SK-N-SH (cell line): ENCODE results near the gene BTRC. TPM values are rescaled to one million over a fixed set of nuclear protein-coding genes. Genes with fewer than 3 reads are reported as not detected.
A peak's percentile ranks its signal among the peaks of the same experiment; 100 is the strongest.

ENCODE experiments used
- CTCF ChIA-PET: fragments of 300-600, 350-600 bp; formaldehyde crosslinking; extraction: SDS; loops from one replicate; lab custom pipeline; 2021; lab: Yijun Ruan, JAX
- POLR2A ChIA-PET: fragments of 350-600 bp; sonication (Branson Sonifier 250); formaldehyde crosslinking; extraction: SDS; loops from one replicate; lab custom pipeline; 2020; ENCODE audit warnings: antibody characterized with exemption, inconsistent platforms; lab: Yijun Ruan, JAX
- DNase-seq: peaks from one replicate; pipeline ENCODE4 v3.0.0; 2012
- H2AFZ ChIP-seq: fragments of 200-600 bp; sonication (generic); 2 replicates; pipeline ENCODE4 v1.8.1; 2016; ENCODE audit warnings: antibody characterized with exemption, mild to moderate bottlenecking, low read depth
- H3F3A ChIP-seq: fragments of 200-600 bp; sonication (generic); replicated peaks from 2 replicates; pipeline ENCODE3; 2016; ENCODE audit warnings: antibody characterized with exemption, mild to moderate bottlenecking; ENCODE audit not compliant: insufficient read depth
- H3K27ac ChIP-seq, 2 experiments: fragments of 200-500 bp in 1 of 2; fragments of 200-600 bp in 1 of 2; sonication (Bioruptor generic) in 1 of 2; sonication (generic), shearing (Covaris generic) in 1 of 2; 2 replicates each; pipeline versions ENCODE4 v1.5.1 to v1.6.1; 2014 to 2016; ENCODE audit warnings: low read depth in 2 of 2, inconsistent platforms in 1 of 2, low read length in 1 of 2, mild to moderate bottlenecking in 1 of 2, mixed read lengths in 1 of 2
- H3K27me3 ChIP-seq: fragments of 200-600 bp; sonication (generic), shearing (Covaris generic); 2 replicates; pipeline ENCODE4 v1.6.1; 2016; ENCODE audit warnings: mixed run types; ENCODE audit not compliant: insufficient read depth
- H3K36me3 ChIP-seq, 2 experiments: fragments of 200-500 bp in 1 of 2; fragments of 200-600 bp in 1 of 2; sonication (Bioruptor generic) in 1 of 2; sonication (generic) in 1 of 2; replicated peaks in 1 of 2; 2 replicates each; pipeline versions ENCODE3 to v1.5.1; 2014 to 2016; ENCODE audit warnings: low read length in 1 of 2, mild to moderate bottlenecking in 1 of 2; ENCODE audit not compliant: insufficient read depth in 2 of 2, control insufficient read depth in 1 of 2
- H3K4me1 ChIP-seq, 2 experiments: fragments of 200-500 bp in 1 of 2; fragments of 200-600 bp in 1 of 2; sonication (Bioruptor generic) in 1 of 2; sonication (generic), shearing (Covaris generic) in 1 of 2; 2 replicates each; pipeline versions ENCODE4 v1.5.1 to v1.6.1; 2014 to 2016; ENCODE audit warnings: low read depth in 1 of 2, low read length in 1 of 2, mixed run types in 1 of 2; ENCODE audit not compliant: insufficient read depth in 2 of 2, control insufficient read depth in 1 of 2
- H3K4me2 ChIP-seq: fragments of 200-600 bp; sonication (generic), shearing (Covaris generic); 2 replicates; pipeline ENCODE4 v1.6.1; 2017; ENCODE audit warnings: mixed run types
- H3K4me3 ChIP-seq, 2 experiments: fragments of 200-500 bp in 1 of 2; fragments of 200-600 bp in 1 of 2; sonication (Bioruptor generic) in 1 of 2; sonication (generic), shearing (Covaris generic) in 1 of 2; 2 replicates each; pipeline versions ENCODE4 v1.5.1 to v1.8.1; 2014 to 2016; ENCODE audit warnings: low read depth in 2 of 2, inconsistent platforms in 1 of 2, low read length in 1 of 2, mild to moderate bottlenecking in 1 of 2, mixed read lengths in 1 of 2, moderate library complexity in 1 of 2
- H3K79me2 ChIP-seq: fragments of 200-600 bp; sonication (generic); 2 replicates; pipeline ENCODE4 v1.8.1; 2017; ENCODE audit warnings: mild to moderate bottlenecking; ENCODE audit not compliant: insufficient read depth
- H3K9ac ChIP-seq: fragments of 200-600 bp; sonication (generic); 2 replicates; pipeline ENCODE4 v1.6.1; 2017; ENCODE audit warnings: mixed run types
- H3K9me2 ChIP-seq: fragments of 200-600 bp; sonication (generic); 2 replicates; pipeline ENCODE4 v1.6.1; 2017; ENCODE audit warnings: mixed run types
- H3K9me3 ChIP-seq: fragments of 200-600 bp; sonication (generic); 2 replicates; pipeline ENCODE4 v1.6.1; 2017; ENCODE audit warnings: mixed run types, mild to moderate bottlenecking, moderate library complexity
- H4K20me1 ChIP-seq: fragments of 200-600 bp; sonication (generic); 2 replicates; pipeline ENCODE4 v1.6.1; 2017; ENCODE audit warnings: mild to moderate bottlenecking, mixed run types; ENCODE audit not compliant: insufficient read depth
- CTCF ChIP-seq: fragments of 200-600 bp; sonication (generic); IDR thresholded peaks from 2 replicates; pipeline ENCODE4 v1.6.1; 2017; ENCODE audit warnings: antibody characterized with exemption, mild to moderate bottlenecking, moderate library complexity
- EP300 ChIP-seq, 2 experiments: IDR thresholded peaks; 2 replicates each; pipeline versions ENCODE4 v1.4.0 to v1.6.1; 2012; ENCODE audit warnings: borderline replicate concordance in 1 of 2, low read depth in 1 of 2, low read length in 1 of 2
- FOSL2 ChIP-seq: IDR thresholded peaks from 2 replicates; pipeline ENCODE4 v1.4.0; 2012; ENCODE audit warnings: low read depth, mild to moderate bottlenecking, moderate library complexity, borderline replicate concordance
- GATA2 ChIP-seq: sonication (generic); formaldehyde crosslinking; IDR thresholded peaks from 2 replicates; pipeline ENCODE4 v1.5.0; 2020; ENCODE audit warnings: mild to moderate bottlenecking, missing genetic modification reagents
- JUND ChIP-seq: IDR thresholded peaks from 2 replicates; pipeline ENCODE4 v1.4.0; 2012
- NRF1 ChIP-seq: IDR thresholded peaks from 2 replicates; pipeline ENCODE4 v1.6.1; 2012; ENCODE audit warnings: low read depth, mild to moderate bottlenecking, low read length
- PBX3 ChIP-seq: IDR thresholded peaks from 2 replicates; pipeline ENCODE4; 2012
- RCOR1 ChIP-seq: fragments of 150-350 bp; IDR thresholded peaks from 2 replicates; pipeline ENCODE4 v1.6.1; 2017; ENCODE audit warnings: antibody characterized with exemption, low read length
- REST ChIP-seq: IDR thresholded peaks from 2 replicates; pipeline ENCODE4 v1.6.1; 2012; ENCODE audit warnings: mild to moderate bottlenecking, low read depth, low read length, moderate library complexity
- USF1 ChIP-seq: IDR thresholded peaks from 2 replicates; pipeline ENCODE4 v1.4.0; 2012; ENCODE audit warnings: low read depth, borderline replicate concordance
- YY1 ChIP-seq: IDR thresholded peaks from 2 replicates; pipeline ENCODE4 v1.4.0; 2012; ENCODE audit warnings: low read depth, mild to moderate bottlenecking
- WGBS: methylation state at CpG from one replicate; pipeline ENCODE4 v1.1.6; 2017; ENCODE audit warnings: low lambda C conversion rate; 5-methylcytosine and 5-hydroxymethylcytosine counted together
- polyA plus RNA-seq, 3 experiments: library from polyadenylated mRNA; depleted of rRNA; stranded (reverse); fragments of >200 nt; gene quantifications; 2 replicates each; pipeline ENCODE4 v1.2.3, GENCODE V29; 2012

The BTRC gene
- polyA plus RNA-seq, 1 of the 3 experiments (the other 2 are of a cell fraction), result 6.5 TPM

GRCh38 chr10:101308051-101308450 is 45.9 kb upstream of the BTRC start:
- 42% methylated on average over 2 of the region's 2 CpGs for WGBS
- H3K36me3 ChIP-seq, result no peaks in the 10 kb centered on the region
- H3F3A ChIP-seq, result no peaks in the 10 kb centered on the region
- no peak overlapping the region for H3K27ac ChIP-seq
- no peak overlapping the region for H3K9ac ChIP-seq
- no peak for DNase-seq
- ChIA-PET CTCF (interaction anchor here (1.2 to 6.3 kb wide), 6 partner anchors 10 to 159 kb away, joined by 3 to 38 read pairs (median 8); no protein-coding TSS in a partner anchor), POLR2A (interaction anchor here (0.6 to 1.4 kb wide), 2 partner anchors 15 to 16 kb away, joined by 4 read pairs; no protein-coding TSS in a partner anchor)
- no peak overlapping the region for H3K4me2 ChIP-seq
- TF ChIP-seq JUND, result no peak
- no peak for TF ChIP-seq FOSL2
- no peak for TF ChIP-seq NRF1
- TF ChIP-seq EP300 (IDR thresholded peaks at IDR 0.05; ENCODE audit: borderline replicate concordance in 1 of 2, low read depth in 1 of 2, low read length in 1 of 2), result no peak
- no peak for TF ChIP-seq CTCF
- TF ChIP-seq PBX3, result no peak
- no peak for TF ChIP-seq USF1
- TF ChIP-seq RCOR1, result no peak
- H2AFZ ChIP-seq, result no peak overlapping the region
- no peak overlapping the region for H3K4me3 ChIP-seq
- no peaks in the 10 kb centered on the region for H3K9me3 ChIP-seq
- no peaks in the 10 kb centered on the region for H3K79me2 ChIP-seq
- H3K4me1 ChIP-seq, result peaks cover 0 to 25% of the 10 kb centered on the region in 2 experiments; a peak in 1 of 4 replicates
- peaks cover 24% of the 10 kb centered on the region; the same call in 1 of the 2 replicates for H3K27me3 ChIP-seq
- no peaks in the 10 kb centered on the region for H3K9me2 ChIP-seq
- no peaks in the 10 kb centered on the region for H4K20me1 ChIP-seq

GRCh38 chr10:101310529-101311184 is 43.3 kb upstream of the BTRC start:
- Histone ChIP-seq H3K4me2 (no peak overlapping the region), H3K9ac (no peak overlapping the region), H3K9me2 (no peaks in the 10 kb centered on the region), H3K9me3 (no peaks in the 10 kb centered on the region), H2AFZ (0 out of 2 replicates have a peak overlapping the region, but pooled peaks have one; percentile 51), H3K79me2 (no peaks in the 10 kb centered on the region), H3K27ac (peak overlapping the region in 1 of 2 experiments; percentile 32; a peak in 1 of 4 replicates), H4K20me1 (no peaks in the 10 kb centered on the region), H3K36me3 (no peaks in the 10 kb centered on the region), H3K4me3 (no peak overlapping the region; a peak in 1 of 4 replicates), H3F3A (no peaks in the 10 kb centered on the region), H3K27me3 (peaks cover 7% of the 10 kb centered on the region; the same call in 1 of the 2 replicates), H3K4me1 (peaks cover 0 to 14% of the 10 kb centered on the region in 2 experiments; a peak in 1 of 4 replicates)
- 30% methylated on average over 20 of the region's 25 CpGs for WGBS
- no peak for TF ChIP-seq FOSL2
- no peak for TF ChIP-seq NRF1
- TF ChIP-seq EP300 (IDR thresholded peaks at IDR 0.05; ENCODE audit: borderline replicate concordance in 1 of 2, low read depth in 1 of 2, low read length in 1 of 2), result peak in 1 of 2 experiments; percentile 73; a peak in 1 of 4 replicates
- no peak for TF ChIP-seq USF1
- no peak for TF ChIP-seq REST
- peak; percentile 86 for TF ChIP-seq GATA2 (CRISPR knock-in tag)
- 0 out of 2 replicates have a peak, but pooled peaks have one; percentile 10 for TF ChIP-seq RCOR1
- no peak for TF ChIP-seq YY1
- POLR2A ChIA-PET, result interaction anchor here (1.2 kb wide), 1 partner anchor 18 kb away, joined by 3 read pairs; no protein-coding TSS in a partner anchor
- DNase-seq, result peak; percentile 80
- CTCF ChIA-PET, result interaction anchor here (0.9 to 6.3 kb wide), 12 partner anchors 8 to 157 kb away, joined by 3 to 38 read pairs (median 7); partner anchors contain the start of gene BTRC
